PC-3 (cell line): ENCODE results near the gene BGLAP.

Experiments
- CTCF ChIP-seq: fragments of 300-600 bp; sonication (generic); conservative IDR thresholded peaks from 2 replicates; pipeline ENCODE4 v1.5.1; 2017; ENCODE audit warnings: antibody characterized with exemption, low read depth, mild to moderate bottlenecking, low read length
- EZH2 ChIP-seq: fragments of 300-600 bp; sonication (generic); IDR thresholded peaks from one replicate; pipeline ENCODE4 v1.6.1; 2017; ENCODE audit warnings: antibody characterized with exemption, mild to moderate bottlenecking, low read length; ENCODE audit not compliant: unreplicated experiment

- no peak for TF ChIP-seq CTCF
- no peak for TF ChIP-seq EZH2
Observed at GRCh38 chr1:156236164-156236563, 5.8 kb upstream of the BGLAP start.
